ENCODE data around the gene ME3.

DNA sequence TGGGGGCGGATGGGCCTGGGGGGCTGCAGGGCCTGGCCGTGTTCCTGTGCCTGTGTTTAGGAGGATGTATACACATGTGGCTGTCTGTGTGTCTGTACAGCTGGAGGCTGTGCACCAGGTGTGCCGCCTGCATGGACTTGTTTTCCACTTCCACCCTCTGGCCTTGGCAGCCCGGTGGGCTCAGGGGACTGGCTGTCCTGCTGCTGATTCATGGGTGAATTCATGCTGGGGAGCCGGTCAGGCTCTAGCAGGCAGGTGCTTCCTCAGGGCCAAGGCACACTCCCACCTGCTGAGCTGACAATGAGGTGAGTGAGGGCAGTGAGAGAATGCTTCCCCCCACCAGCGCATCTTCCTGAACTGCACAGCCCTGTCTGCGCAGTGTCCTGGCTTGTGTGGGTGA lies 209.3 kb downstream of the ME3 start:
- TF ChIP-seq, protein P1, sequence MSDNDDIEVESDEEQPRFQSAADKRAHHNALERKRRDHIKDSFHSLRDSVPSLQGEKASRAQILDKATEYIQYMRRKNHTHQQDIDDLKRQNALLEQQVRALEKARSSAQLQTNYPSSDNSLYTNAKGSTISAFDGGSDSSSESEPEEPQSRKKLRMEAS (CRISPR knock-in tag; IDR thresholded peaks at IDR 0.05): no peak
- TF ChIP-seq ZNF121 (CRISPR knock-in tag; IDR thresholded peaks at IDR 0.05): no peak
- no peak for TF ChIP-seq ZNF232 (CRISPR knock-in tag; IDR thresholded peaks at IDR 0.05)
- TF ChIP-seq CBFB (CRISPR knock-in tag; IDR thresholded peaks at IDR 0.05; ENCODE audit: low read depth): no peak
- TF ChIP-seq NR2C2 (CRISPR knock-in tag; IDR thresholded peaks at IDR 0.05): no peak
- no peak for TF ChIP-seq CREB1 (CRISPR knock-in tag; IDR thresholded peaks at IDR 0.05)
